ENCODE data around the gene EPHA6.

The EPHA6 gene

GRCh38 chr3:97680696-97681095, 866.3 kb downstream of the EPHA6 start:
- no peak overlapping the region for H3K23ac ChIP-seq (ENCODE audit: low read length)
- H2BK120ac ChIP-seq (ENCODE audit: low read depth, low read length) = no peak overlapping the region
- H4K8ac ChIP-seq (ENCODE audit: low read depth, low read length) = no peak overlapping the region
- no peak overlapping the region for H3K27ac ChIP-seq (ENCODE audit: low read depth, low read length)
- no peak overlapping the region for H3K9ac ChIP-seq (ENCODE audit: low read length)
- H3K4me2 ChIP-seq (ENCODE audit: low read length) = no peak overlapping the region
- no peak overlapping the region for H3K18ac ChIP-seq (ENCODE audit: low read length)
- no peak overlapping the region for H3K4me3 ChIP-seq (ENCODE audit: low read length)
- no peaks in the 10 kb centered on the region for H3K27me3 ChIP-seq (ENCODE audit: insufficient read depth, low read length, poor library complexity)
- H4K5ac ChIP-seq (ENCODE audit: low read length) = no peak overlapping the region
- H2BK15ac ChIP-seq (replicated peaks; ENCODE audit: low read depth) = no peak overlapping the region
- no peak overlapping the region for H2BK5ac ChIP-seq (ENCODE audit: low read length)
- no peak overlapping the region for H3K56ac ChIP-seq (ENCODE audit: low read length)
- DNase-seq = no peak
- H3K4ac ChIP-seq (ENCODE audit: low read depth, low read length) = no peak overlapping the region
- no peaks in the 10 kb centered on the region for H3K36me3 ChIP-seq (ENCODE audit: control insufficient read depth, insufficient read depth, low read length)
- H2AK5ac ChIP-seq (ENCODE audit: low read length) = no peak overlapping the region
- H3K79me2 ChIP-seq (ENCODE audit: control insufficient read depth, insufficient read depth, low read length) = no peaks in the 10 kb centered on the region
- H3K79me1 ChIP-seq (ENCODE audit: low read length) = no peaks in the 10 kb centered on the region
- H3K4me1 ChIP-seq (ENCODE audit: control insufficient read depth, low read depth, low read length) = no peaks in the 10 kb centered on the region

DNA sequence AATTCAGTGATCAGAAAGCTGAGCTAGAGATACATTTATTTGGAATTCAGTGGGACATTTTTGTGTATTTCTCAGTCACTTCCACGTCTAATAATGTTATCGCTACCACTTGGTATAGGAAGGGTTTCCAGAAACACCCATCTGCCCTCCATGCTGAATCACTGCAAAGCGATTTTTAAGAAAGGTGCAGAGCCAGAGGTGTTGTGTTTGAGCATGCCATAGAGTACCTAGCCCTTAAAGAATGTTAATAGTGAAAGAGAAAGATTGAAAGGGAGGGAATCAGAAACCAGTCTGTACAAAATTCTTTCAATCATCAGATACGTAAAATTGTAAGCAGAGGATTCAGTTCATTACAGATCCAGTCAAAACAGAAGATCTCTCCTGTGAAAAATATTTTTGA, 870.1 kb downstream of the EPHA6 start:
- DNase-seq = no peak
- Histone ChIP-seq H3K4ac (ENCODE audit: low read depth, low read length) (no peak overlapping the region), H4K8ac (ENCODE audit: low read depth, low read length) (no peak overlapping the region), H2BK15ac (replicated peaks; ENCODE audit: low read depth) (no peak overlapping the region), H2AK5ac (ENCODE audit: low read length) (no peak overlapping the region), H3K4me3 (ENCODE audit: low read length) (no peak overlapping the region), H3K27me3 (ENCODE audit: insufficient read depth, low read length, poor library complexity) (no peaks in the 10 kb centered on the region), H3K56ac (ENCODE audit: low read length) (no peak overlapping the region), H3K79me2 (ENCODE audit: control insufficient read depth, insufficient read depth, low read length) (no peaks in the 10 kb centered on the region), H4K5ac (ENCODE audit: low read length) (no peak overlapping the region), H3K36me3 (ENCODE audit: control insufficient read depth, insufficient read depth, low read length) (no peaks in the 10 kb centered on the region), H3K4me1 (ENCODE audit: control insufficient read depth, low read depth, low read length) (no peaks in the 10 kb centered on the region), H3K79me1 (ENCODE audit: low read length) (no peaks in the 10 kb centered on the region), H2BK120ac (ENCODE audit: low read depth, low read length) (no peak overlapping the region), H3K9ac (ENCODE audit: low read length) (no peak overlapping the region), H3K18ac (ENCODE audit: low read length) (no peak overlapping the region), H2BK5ac (ENCODE audit: low read length) (no peak overlapping the region), H3K27ac (ENCODE audit: low read depth, low read length) (no peak overlapping the region), H3K4me2 (ENCODE audit: low read length) (no peak overlapping the region), H3K23ac (ENCODE audit: low read length) (no peak overlapping the region)
- WGBS (ENCODE audit: extremely low coverage, insufficient coverage, low lambda C conversion rate) = no CpG with 5 or more reads among the region's 4 CpGs

- no peak overlapping the region for H3K23ac ChIP-seq (ENCODE audit: low read length)
- H3K56ac ChIP-seq (ENCODE audit: low read length) = no peak overlapping the region
- no peak overlapping the region for H4K8ac ChIP-seq (ENCODE audit: low read depth, low read length)
- H3K4ac ChIP-seq (ENCODE audit: low read depth, low read length) = no peak overlapping the region
- H2AK5ac ChIP-seq (ENCODE audit: low read length) = no peak overlapping the region
- H3K4me2 ChIP-seq (ENCODE audit: low read length) = no peak overlapping the region
- no peak overlapping the region for H4K5ac ChIP-seq (ENCODE audit: low read length)
- H3K36me3 ChIP-seq (ENCODE audit: control insufficient read depth, insufficient read depth, low read length) = no peaks in the 10 kb centered on the region
- no peak overlapping the region for H3K18ac ChIP-seq (ENCODE audit: low read length)
- no peak overlapping the region for H3K9ac ChIP-seq (ENCODE audit: low read length)
- no peak overlapping the region for H3K27ac ChIP-seq (ENCODE audit: low read depth, low read length)
- no peaks in the 10 kb centered on the region for H3K27me3 ChIP-seq (ENCODE audit: insufficient read depth, low read length, poor library complexity)
- no peaks in the 10 kb centered on the region for H3K4me1 ChIP-seq (ENCODE audit: control insufficient read depth, low read depth, low read length)
- H3K79me2 ChIP-seq (ENCODE audit: control insufficient read depth, insufficient read depth, low read length) = no peaks in the 10 kb centered on the region
- H2BK120ac ChIP-seq (ENCODE audit: low read depth, low read length) = no peak overlapping the region
- no peak overlapping the region for H3K4me3 ChIP-seq (ENCODE audit: low read length)
- no peak for DNase-seq
- H2BK5ac ChIP-seq (ENCODE audit: low read length) = no peak overlapping the region
- no peak overlapping the region for H2BK15ac ChIP-seq (replicated peaks; ENCODE audit: low read depth)
- H3K79me1 ChIP-seq (ENCODE audit: low read length) = no peaks in the 10 kb centered on the region
These were observed 871.9 kb downstream of the EPHA6 start for GRCh38 chr3:97686258-97686657.

GRCh38 chr3:97687734-97688133, 873.3 kb downstream of the EPHA6 start:
- H3K4ac ChIP-seq (ENCODE audit: low read depth, low read length) = no peak overlapping the region
- no peak overlapping the region for H4K8ac ChIP-seq (ENCODE audit: low read depth, low read length)
- no peaks in the 10 kb centered on the region for H3K79me1 ChIP-seq (ENCODE audit: low read length)
- DNase-seq = peak; percentile 91
- H3K4me3 ChIP-seq (ENCODE audit: low read length) = no peak overlapping the region
- H2BK120ac ChIP-seq (ENCODE audit: low read depth, low read length) = no peak overlapping the region
- no peaks in the 10 kb centered on the region for H3K27me3 ChIP-seq (ENCODE audit: insufficient read depth, low read length, poor library complexity)
- no peak overlapping the region for H4K5ac ChIP-seq (ENCODE audit: low read length)
- H3K27ac ChIP-seq (ENCODE audit: low read depth, low read length) = no peak overlapping the region
- no peak overlapping the region for H3K23ac ChIP-seq (ENCODE audit: low read length)
- no peaks in the 10 kb centered on the region for H3K36me3 ChIP-seq (ENCODE audit: control insufficient read depth, insufficient read depth, low read length)
- H3K56ac ChIP-seq (ENCODE audit: low read length) = no peak overlapping the region
- H2BK5ac ChIP-seq (ENCODE audit: low read length) = no peak overlapping the region
- no peak overlapping the region for H3K9ac ChIP-seq (ENCODE audit: low read length)
- no peak overlapping the region for H3K18ac ChIP-seq (ENCODE audit: low read length)
- H2BK15ac ChIP-seq (replicated peaks; ENCODE audit: low read depth) = no peak overlapping the region
- H3K79me2 ChIP-seq (ENCODE audit: control insufficient read depth, insufficient read depth, low read length) = no peaks in the 10 kb centered on the region
- H3K4me2 ChIP-seq (ENCODE audit: low read length) = no peak overlapping the region
- whole genome bisulfite sequencing (ENCODE audit: extremely low coverage, insufficient coverage, low lambda C conversion rate) = no CpG with 5 or more reads among the region's 2 CpGs
- no peak overlapping the region for H2AK5ac ChIP-seq (ENCODE audit: low read length)
- no peaks in the 10 kb centered on the region for H3K4me1 ChIP-seq (ENCODE audit: control insufficient read depth, low read depth, low read length)

- no peak overlapping the region for H3K18ac ChIP-seq (ENCODE audit: low read length)
- no peak overlapping the region for H3K27ac ChIP-seq (ENCODE audit: low read depth, low read length)
- H3K79me2 ChIP-seq (ENCODE audit: control insufficient read depth, insufficient read depth, low read length) = no peaks in the 10 kb centered on the region
- no peak overlapping the region for H3K9ac ChIP-seq (ENCODE audit: low read length)
- no peaks in the 10 kb centered on the region for H3K36me3 ChIP-seq (ENCODE audit: control insufficient read depth, insufficient read depth, low read length)
- DNase-seq = no peak
- no peak overlapping the region for H3K4me3 ChIP-seq (ENCODE audit: low read length)
- H3K56ac ChIP-seq (ENCODE audit: low read length) = no peak overlapping the region
- no peaks in the 10 kb centered on the region for H3K4me1 ChIP-seq (ENCODE audit: control insufficient read depth, low read depth, low read length)
- no peak overlapping the region for H3K4me2 ChIP-seq (ENCODE audit: low read length)
- WGBS (ENCODE audit: extremely low coverage, insufficient coverage, low lambda C conversion rate) = no CpG with 5 or more reads among the region's 4 CpGs
- no peak overlapping the region for H4K5ac ChIP-seq (ENCODE audit: low read length)
- no peak overlapping the region for H3K4ac ChIP-seq (ENCODE audit: low read depth, low read length)
- H3K27me3 ChIP-seq (ENCODE audit: insufficient read depth, low read length, poor library complexity) = no peaks in the 10 kb centered on the region
- no peaks in the 10 kb centered on the region for H3K79me1 ChIP-seq (ENCODE audit: low read length)
- no peak overlapping the region for H2BK15ac ChIP-seq (replicated peaks; ENCODE audit: low read depth)
- no peak overlapping the region for H3K23ac ChIP-seq (ENCODE audit: low read length)
- H2BK120ac ChIP-seq (ENCODE audit: low read depth, low read length) = no peak overlapping the region
- H2BK5ac ChIP-seq (ENCODE audit: low read length) = no peak overlapping the region
- no peak overlapping the region for H4K8ac ChIP-seq (ENCODE audit: low read depth, low read length)
- no peak overlapping the region for H2AK5ac ChIP-seq (ENCODE audit: low read length)
These were observed 874.7 kb downstream of the EPHA6 start for GRCh38 chr3:97689111-97689510.

GRCh38 chr3:97689962-97690361, 875.6 kb downstream of the EPHA6 start:
- Histone ChIP-seq H3K27me3 (ENCODE audit: insufficient read depth, low read length, poor library complexity) (no peaks in the 10 kb centered on the region), H2BK120ac (ENCODE audit: low read depth, low read length) (no peak overlapping the region), H3K23ac (ENCODE audit: low read length) (no peak overlapping the region), H4K8ac (ENCODE audit: low read depth, low read length) (no peak overlapping the region), H4K5ac (ENCODE audit: low read length) (no peak overlapping the region), H3K36me3 (ENCODE audit: control insufficient read depth, insufficient read depth, low read length) (no peaks in the 10 kb centered on the region), H3K4me3 (ENCODE audit: low read length) (no peak overlapping the region), H3K4ac (ENCODE audit: low read depth, low read length) (no peak overlapping the region), H2BK15ac (replicated peaks; ENCODE audit: low read depth) (no peak overlapping the region), H3K27ac (ENCODE audit: low read depth, low read length) (no peak overlapping the region), H3K4me2 (ENCODE audit: low read length) (no peak overlapping the region), H2AK5ac (ENCODE audit: low read length) (no peak overlapping the region), H3K4me1 (ENCODE audit: control insufficient read depth, low read depth, low read length) (no peaks in the 10 kb centered on the region), H3K18ac (ENCODE audit: low read length) (no peak overlapping the region), H3K9ac (ENCODE audit: low read length) (no peak overlapping the region), H2BK5ac (ENCODE audit: low read length) (no peak overlapping the region), H3K56ac (ENCODE audit: low read length) (no peak overlapping the region), H3K79me1 (ENCODE audit: low read length) (no peaks in the 10 kb centered on the region), H3K79me2 (ENCODE audit: control insufficient read depth, insufficient read depth, low read length) (no peaks in the 10 kb centered on the region)
- DNase-seq = no peak
